Loucy (cell line): Measurements from ENCODE around the gene CYP4F8.

Source experiments
- CTCF ChIP-seq: fragments of 200-600 bp; sonication (generic); conservative IDR thresholded peaks from 2 replicates; pipeline ENCODE4 v1.5.1; 2014; ENCODE audit warnings: mild to moderate bottlenecking, antibody characterized with exemption, low read length
- EZH2phosphoT487 ChIP-seq: fragments of 200-600 bp; IDR thresholded peaks from 2 replicates; pipeline ENCODE4 v1.6.1; 2018; ENCODE audit warnings: antibody characterized with exemption, mild to moderate bottlenecking, moderate library complexity, borderline replicate concordance

GRCh38 chr19:15669440-15669839, 54.4 kb downstream of the CYP4F8 start:
- TF ChIP-seq CTCF = no peak
- TF ChIP-seq EZH2phosphoT487 = no peak
